Measurements from ENCODE around the gene CREG2.

CREG2 gene

DNA sequence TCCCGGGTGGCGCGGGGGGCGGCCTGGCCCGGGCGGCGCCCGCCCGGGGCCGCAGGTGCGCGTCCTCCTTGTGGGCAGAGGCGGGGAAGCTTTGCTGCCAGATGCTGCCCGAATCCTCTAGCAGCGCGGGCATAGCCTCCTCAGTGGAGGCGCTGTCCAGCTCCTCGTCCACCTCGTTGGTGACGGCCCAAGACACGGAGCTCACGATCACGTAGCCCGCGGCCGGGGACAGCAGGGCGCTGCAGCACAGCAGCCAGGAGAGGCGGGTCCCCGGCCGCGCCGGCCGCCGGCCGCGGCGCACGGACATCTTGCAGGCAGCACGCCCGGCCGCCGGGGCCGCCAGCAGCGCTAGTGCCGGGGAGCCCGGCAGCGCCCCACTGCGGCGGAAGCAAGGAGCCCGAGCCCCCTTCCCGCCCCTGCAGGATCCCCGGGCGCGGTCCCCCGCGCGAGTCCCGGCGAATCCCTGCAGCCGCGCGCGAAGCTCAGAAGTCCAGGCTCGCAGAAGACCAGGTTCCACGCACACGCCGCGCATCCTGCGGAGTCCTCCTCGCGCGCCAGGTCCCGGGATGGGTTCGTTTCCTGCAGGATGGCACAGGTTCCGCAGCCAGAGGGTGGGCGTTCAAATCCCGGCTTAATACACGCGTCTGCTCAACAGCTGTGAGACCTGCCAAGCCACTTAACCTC lies at the start of gene CREG2:
CREG2 (minus strand) TSS at position 353 of the 684 bp plus-strand sequence; CDS start at position 307, 46 bp downstream.
- DNase-seq = no peak

DNA sequence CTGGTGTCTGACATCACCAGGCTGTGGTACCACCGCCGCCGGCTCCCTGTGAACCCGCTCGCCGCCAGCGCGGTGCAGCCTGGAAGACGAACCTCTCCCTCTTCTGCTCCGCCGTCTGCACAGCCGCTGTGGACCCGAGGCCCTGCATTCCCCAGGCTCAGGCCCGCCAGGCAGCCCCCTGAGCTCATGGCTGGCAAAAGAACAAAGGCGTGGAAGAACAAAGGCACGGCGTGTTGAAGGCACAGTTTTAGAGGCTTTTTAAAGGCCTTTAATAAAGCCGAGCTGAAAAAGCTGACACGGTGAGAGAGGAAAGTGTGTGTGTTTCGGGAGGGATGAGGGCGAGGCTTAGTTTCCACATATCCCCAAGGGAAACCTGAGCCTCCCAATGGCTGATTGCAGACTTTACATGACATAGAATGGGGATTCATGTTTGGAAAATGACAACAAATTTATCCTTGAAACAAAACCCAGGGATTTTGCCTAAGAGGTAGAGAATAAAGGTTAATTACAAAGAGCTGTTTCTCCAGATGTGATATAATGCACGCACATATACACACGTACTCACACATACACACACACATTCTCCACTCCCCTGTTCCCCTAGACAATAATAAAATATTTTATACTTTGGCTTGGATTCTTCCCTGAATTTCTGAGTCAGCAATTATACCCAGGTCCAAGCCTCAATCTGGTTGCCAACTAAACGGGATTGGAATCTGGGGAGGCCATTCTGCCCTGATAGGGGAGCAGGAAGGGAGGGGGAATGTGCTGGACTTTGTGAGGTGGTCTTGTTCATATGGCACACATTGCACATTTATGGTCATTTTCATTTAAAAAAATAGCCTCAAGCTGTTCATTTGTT lies 47.9 kb upstream of the CREG2 start:
- DNase-seq = no peak

GRCh38 chr2:101433465-101433864 lies 46.2 kb upstream of the CREG2 start:
- no peak for DNase-seq

DNA sequence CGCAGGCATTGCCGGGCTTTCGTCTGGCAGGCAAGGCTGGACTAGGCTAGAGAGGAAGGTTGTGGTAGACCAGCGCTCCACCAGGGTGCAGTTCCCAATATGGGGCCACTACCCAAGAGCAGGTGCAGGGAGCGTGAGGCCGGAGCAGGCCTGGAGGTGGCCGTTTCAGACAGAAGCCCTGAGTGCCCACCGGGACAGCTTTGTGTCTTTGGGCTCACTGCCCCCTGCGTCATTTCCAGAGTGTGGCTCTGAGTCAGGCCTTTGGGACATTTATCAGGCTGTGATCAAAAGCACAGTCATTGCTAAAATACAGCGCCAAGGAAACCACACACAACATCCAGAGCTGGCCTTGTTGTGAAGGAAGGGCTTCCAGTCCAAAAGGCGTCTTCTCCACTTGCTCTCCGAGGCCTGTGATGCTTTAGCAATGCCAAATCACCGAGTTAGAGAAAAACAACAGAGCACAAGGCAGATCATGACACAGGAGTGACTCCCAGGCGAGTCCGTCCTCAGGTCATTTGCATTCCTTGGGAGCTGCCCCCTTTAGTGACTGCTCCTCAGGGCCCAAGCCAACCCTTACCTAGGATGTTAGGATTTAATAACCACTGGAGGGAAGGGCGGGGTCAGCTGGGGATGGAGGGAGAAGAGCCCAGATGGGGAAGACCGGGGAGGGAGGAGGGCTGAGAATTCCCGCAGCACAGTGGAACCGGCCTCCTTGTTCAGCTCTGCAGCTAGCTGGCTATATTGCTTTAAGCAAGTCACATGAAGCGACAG lies 45.3 kb upstream of the CREG2 start:
- DNase-seq = no peak

DNA sequence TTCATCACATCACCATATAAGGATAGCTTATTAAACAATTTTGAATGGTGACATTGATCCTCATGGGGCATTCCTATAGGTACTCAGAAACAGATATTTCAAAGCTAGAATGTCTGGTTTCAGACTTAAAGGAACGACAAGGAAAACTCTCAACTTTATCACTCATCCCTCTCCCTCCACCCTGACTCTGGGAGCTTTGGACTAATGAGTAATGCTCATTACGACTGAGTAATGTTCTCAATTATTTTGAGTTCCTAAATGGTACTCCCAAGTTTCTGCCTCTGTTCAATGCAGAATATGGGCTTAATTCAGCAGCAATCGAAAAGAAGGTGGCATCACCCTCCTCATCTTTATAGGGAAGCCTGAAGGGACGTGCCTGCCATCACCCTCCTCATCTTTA lies 44.2 kb upstream of the CREG2 start:
- DNase-seq = no peak

- no peak for DNase-seq
These were observed 42.9 kb upstream of the CREG2 start for GRCh38 chr2:101430156-101430555.

DNA sequence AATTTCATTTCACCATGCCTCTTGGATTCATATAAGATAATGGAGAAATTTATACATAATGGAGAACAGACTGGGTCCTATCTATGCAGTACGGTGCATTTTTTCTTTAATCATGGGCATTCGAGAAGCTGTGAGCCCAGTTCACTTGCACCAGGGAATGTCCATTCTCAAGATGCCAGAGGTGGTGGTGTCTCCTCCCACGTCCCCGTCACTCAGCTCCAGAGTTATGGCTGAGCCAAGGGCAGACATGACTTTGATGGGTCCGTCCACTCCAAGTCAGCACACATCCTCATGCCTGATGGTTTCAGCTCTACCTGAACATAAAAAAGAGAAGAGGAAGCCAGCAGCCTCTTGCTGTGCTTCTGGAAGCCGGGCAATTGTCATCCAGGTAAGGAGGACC lies 42.1 kb upstream of the CREG2 start:
- no peak for DNase-seq

DNA sequence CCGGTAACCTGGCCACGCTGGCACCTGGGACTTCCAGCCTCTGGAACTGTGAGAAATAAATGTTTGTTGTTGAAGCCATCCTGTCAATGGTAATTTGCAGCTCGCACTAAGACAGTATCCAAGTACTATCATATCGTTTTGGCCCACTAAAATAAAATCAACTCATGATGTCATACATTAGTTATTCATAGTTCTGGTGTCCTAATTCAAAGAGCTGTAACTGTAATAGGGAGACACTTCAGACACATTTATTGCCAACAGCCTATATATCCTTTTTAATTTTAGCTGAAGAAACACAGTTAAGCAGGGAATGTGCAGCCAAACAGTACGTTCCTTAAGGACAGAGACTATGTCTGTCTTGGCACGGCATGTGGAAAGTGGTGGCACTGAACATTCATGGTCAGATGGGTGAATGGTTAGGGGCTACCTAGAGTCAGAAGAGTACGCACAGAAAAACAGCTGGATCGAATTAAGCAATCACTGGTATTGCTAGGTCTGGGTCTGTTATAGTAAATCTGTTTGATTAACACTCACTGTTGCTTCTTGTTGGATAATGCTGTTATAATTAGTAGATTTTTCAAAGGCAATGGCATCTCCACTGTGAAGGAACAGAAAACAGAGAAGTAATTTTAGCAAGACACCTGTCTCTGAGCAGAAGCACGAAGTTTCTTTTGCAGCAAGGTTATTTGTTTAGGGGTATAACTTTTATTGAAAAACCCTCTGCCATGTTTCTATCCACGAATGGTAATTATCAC lies 41.3 kb upstream of the CREG2 start:
- DNase-seq = no peak

GRCh38 chr2:101427743-101428142 lies 40.4 kb upstream of the CREG2 start:
- no peak for DNase-seq

DNA sequence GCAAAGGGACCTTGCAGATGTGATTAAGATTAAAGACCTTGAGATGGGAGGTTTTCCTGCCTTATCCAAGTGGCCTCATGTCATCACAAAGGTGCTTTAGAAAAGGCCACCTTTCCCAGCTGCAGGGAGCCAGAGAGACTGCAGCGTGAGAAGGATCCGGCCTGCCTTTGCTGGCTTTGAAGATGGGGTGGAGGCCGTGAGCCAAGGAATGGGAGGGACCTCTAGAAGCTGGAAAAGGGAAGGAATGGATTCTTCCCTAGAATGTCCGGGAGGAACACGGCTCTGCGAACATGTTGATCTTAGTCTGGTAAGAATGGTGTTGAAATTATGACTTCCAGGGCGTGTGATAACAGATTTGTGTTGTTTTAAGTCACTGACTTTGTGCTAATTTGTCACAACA lies 39.9 kb upstream of the CREG2 start:
- no peak for DNase-seq

DNA sequence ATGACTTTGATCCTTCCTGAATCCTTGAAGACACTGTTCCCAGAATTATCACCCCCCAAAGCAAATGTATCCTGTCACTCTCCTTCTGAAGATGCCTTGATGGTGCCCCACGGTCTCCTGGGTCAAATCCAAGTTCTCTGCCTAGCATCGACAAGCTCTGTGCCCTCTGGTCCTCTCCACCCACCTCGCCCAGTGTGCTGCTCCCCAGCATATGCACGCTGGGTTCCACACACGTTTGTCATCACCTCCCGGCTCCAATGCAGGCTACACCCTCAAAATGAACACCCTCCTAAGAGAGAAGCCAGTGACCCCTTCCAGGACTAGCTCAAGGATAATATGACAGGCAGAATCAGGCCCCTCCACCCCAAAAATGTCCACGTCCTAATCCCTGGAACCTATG lies 39.5 kb upstream of the CREG2 start:
- DNase-seq = no peak

GRCh38 chr2:101420623-101421022 lies 33.3 kb upstream of the CREG2 start:
- DNase-seq = no peak

DNA sequence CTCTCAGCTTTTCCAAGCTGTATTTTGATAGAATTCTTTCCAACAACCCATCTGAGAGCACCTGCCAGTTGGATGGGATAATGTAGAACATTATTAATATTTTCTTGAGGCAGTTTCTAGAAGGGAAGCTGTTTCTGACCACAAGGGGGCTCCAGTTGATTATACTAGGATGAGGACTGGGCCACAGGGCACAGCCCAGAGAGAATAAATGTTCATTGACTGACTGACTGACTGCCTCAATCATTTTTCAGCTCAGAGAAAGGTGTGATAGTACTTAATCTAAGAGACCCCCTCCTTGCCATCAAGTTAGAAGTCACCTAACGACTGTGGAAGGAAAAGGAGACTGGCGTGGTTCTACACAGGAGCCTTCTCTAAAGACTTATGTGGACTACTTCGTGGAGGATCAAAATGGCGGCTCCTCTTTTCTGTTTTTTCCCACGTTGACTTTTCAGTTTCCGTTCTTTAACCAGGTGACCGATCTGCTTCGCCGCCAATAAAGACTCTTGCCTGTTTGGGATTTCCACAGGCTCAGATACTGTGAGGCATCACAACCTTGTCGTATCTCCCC lies 31.9 kb upstream of the CREG2 start:
- peak; percentile 45 to 50 for DNase-seq

DNA sequence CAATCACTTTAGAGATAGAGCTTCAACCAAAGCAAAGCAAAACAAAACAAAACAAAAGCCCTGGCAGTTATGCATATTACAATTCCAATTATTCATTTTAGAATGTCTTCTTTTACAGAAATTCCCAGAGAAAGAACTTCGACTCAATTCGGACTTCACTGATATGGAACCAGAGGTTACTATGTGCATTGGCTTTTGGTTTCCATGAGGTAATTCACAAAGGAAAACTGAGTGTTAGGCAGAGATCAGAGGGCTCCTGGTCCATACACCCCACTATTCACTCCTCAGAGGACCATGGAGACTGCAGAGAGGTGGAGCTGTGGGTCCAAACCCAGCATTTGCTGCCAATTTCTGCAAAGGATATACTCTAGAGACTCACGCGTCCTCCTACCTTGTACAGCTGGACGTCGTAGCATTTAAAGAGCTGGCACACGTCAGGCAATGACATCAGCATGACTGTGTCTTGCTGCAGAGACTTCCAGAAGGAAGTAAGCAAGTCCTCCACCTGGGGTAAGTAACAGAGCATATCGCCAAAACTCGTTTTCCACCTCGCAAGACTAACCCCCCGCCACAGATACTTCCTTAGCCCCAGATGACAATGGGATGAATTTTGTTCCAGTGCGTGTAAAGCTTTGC lies 31.3 kb upstream of the CREG2 start:
- no peak for DNase-seq

- no peak for DNase-seq
These were observed 29.3 kb upstream of the CREG2 start for GRCh38 chr2:101416609-101417008.

- DNase-seq = no peak
These were observed 28.6 kb upstream of the CREG2 start for GRCh38 chr2:101415884-101416283.

- no peak for DNase-seq
These were observed 27.9 kb upstream of the CREG2 start for GRCh38 chr2:101415220-101415619.

DNA sequence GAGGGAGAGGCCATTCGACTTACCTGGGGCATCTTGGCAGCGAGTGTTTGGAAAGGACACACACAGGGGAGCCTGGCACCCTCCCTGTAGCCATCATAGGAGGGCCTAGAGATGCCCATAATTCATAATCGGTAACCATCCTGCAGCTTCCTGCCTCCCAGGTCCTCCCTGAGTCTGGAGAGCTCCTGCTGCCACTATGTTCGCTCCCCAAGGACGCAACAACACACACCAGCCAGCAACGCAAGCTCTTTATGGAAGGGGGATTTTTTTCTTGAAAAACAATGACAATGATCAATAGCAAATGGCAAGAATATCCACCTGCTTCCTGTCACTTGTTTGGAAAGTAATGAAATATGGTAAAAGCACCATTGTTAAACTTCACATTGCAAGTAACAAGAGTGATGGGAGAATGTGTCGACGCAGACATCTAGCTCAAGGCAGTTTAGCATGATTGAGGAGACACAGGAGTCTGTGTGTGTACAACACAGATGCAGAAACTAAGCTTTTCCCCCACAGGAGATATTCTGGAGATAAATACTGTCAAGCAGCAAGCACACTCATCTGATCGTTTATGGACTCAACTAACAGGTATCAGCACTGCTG lies 24.9 kb upstream of the CREG2 start:
- no peak for DNase-seq

DNA sequence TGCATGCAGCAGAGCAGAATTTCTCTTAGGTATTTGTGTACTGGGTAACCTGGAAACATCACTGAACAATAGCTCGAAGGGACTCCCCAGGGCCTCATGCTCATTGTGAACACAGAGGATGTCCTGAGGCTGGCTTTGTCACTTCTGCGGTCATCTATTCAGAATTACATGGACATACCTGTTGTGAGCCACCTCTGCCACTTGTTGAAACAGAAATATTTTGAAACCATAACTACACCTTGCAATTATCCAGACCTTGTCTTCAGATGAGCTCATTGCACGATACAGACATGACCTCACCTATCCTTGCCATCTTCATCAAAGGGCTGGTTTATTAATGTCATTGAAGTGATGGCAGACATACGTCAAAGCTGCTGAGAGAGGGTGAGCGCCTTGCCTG lies 23.4 kb upstream of the CREG2 start:
- no peak for DNase-seq

DNA sequence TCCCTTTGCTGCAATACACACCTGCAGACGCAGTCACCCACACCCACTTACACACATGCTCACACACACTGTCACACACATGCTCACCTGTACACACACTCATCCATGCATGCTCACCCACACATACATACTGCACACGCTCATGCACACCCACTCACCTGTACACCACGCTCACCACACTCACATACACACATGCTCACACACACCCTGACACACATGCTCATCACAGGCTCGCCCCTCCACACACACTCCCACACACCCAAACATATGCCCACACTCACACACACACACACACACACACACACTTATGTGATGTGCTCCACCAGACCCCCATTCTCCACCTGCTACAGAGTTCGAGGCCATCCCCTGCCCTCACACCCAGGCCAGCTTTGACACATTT lies 22.8 kb upstream of the CREG2 start:
- DNase-seq = no peak

DNA sequence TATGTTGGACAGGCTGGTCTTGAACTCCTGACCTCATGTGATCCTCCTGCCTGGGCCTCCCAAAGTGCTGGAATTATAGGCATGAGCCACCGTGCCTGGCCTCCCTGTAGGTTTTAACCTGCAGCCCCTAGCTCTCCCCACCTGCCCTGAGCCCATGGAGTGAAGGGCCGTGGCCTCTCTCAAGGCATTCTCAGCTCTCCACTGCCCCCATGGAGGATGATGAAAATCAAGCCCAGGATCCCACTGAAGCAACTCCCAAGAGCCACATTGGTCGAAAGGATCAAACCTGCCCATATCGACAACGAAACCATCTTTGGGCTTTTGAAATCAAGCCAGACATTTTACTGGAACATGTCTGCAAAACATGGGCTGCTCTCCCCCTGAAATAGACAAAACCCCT lies 22.4 kb upstream of the CREG2 start:
- no peak for DNase-seq

DNA sequence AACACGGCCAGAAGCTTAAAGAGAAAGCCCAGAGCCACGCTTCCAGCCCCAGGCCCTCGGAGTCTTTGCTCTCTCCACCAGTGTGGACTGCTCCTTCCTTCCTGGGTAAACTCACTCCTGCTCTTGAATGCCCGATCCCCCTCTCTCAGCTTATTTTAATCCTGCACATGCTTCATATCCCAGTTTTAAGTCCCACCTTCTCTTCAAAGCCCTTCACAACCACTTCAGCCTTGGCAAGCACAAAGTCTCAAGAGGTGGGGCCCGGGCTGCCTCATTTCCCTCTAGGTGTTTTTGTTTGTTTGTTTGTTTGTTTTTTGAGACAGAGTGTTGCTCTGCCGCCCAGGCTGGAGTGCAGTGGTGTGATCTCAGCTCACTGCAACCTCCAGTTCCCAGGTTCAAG lies 21.6 kb upstream of the CREG2 start:
- DNase-seq = no peak
